Measurements from ENCODE around the gene RTKN. TPM values are rescaled to one million over a fixed set of nuclear protein-coding genes. Genes with fewer than 3 reads are reported as not detected.

Gene RTKN
- total and polyA plus RNA-seq, 2 of the 13 experiments (the other 11 are each of a cell fraction or from before 2014, with no cell fraction given), result 159 to 166 TPM

DNA sequence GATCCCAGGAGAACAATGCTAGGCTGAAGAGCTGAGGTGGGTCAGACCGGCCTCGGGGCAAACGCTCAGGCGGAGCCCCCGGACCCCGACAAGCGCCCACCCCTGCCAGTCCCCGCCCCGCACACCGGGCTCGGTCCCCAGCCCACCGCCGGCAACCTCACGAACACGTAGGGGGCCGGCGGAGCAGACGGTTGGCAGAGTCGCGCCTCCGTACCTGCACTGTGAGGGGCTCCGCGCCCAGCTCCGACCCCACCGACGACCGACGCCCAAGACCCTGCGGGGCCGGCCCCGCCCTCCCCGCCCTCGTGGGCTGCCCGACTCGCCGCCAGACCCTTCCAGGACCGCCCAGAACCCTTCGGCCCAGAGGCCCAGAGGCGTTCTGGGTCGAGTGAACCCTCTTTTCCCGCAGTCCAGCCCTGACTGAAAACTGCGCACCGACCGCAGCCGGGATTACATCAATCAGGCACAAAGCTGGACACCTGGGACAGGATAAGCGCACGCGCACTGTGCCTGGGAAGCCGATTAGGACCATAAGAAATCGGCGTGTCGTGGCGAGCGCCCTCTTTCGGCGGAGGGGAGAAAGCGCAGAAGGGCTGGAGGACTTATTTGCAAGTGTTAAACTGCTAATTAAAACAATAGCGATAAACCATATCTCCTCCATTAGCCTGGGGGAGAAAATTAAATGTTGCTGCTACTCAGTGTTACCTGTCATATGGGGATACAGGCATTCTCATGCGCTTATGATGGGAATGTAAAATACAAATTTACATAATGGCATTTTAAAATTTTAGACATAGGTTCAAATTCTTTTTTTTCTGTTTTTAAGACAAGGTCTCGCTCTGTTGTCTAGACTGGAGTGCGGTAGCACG lies 49.9 kb downstream of the RTKN start (continued):
- no peak for TF ChIP-seq ZBTB44 (CRISPR knock-in tag; IDR thresholded peaks at IDR 0.05)
- peak; percentile 72 for TF ChIP-seq HNRNPLL (IDR thresholded peaks at IDR 0.05; ENCODE audit: low read depth, low read length, poor library complexity, severe bottlenecking)
- peak; percentile 59; the same call in 1 of the 2 replicates for TF ChIP-seq MTA1 (CRISPR knock-in tag; IDR thresholded peaks at IDR 0.05; ENCODE audit: borderline replicate concordance)
- peak; percentile 83 for TF ChIP-seq ZNF331 (CRISPR knock-in tag; IDR thresholded peaks at IDR 0.05)
- TF ChIP-seq TAF1 (CRISPR knock-in tag; IDR thresholded peaks at IDR 0.05), result peak; percentile 80
- no peak; the same call in 1 of the 2 replicates for TF ChIP-seq ZNF552 (CRISPR knock-in tag; IDR thresholded peaks at IDR 0.05; ENCODE audit: borderline replicate concordance)
- TF ChIP-seq WIZ (CRISPR knock-in tag; IDR thresholded peaks at IDR 0.05), result no peak
- TF ChIP-seq ZNF704 (CRISPR knock-in tag; IDR thresholded peaks at IDR 0.05; ENCODE audit: borderline replicate concordance), result no peak
- 0 out of 2 replicates have a peak, but pooled peaks have one; percentile 77 for TF ChIP-seq ZIK1 (CRISPR knock-in tag; IDR thresholded peaks at IDR 0.05; ENCODE audit: borderline replicate concordance, low read depth)
- TF ChIP-seq ATF1 (CRISPR knock-in tag; IDR thresholded peaks at IDR 0.05), result no peak
- TF ChIP-seq PTBP1 (IDR thresholded peaks at IDR 0.05; ENCODE audit: low read depth, low read length, poor library complexity, severe bottlenecking), result no peak
- no peak for TF ChIP-seq FOXA1 (IDR thresholded peaks at IDR 0.05)
- TF ChIP-seq FOXA1 (CRISPR knock-in tag; IDR thresholded peaks at IDR 0.05), result no peak
- peak; percentile 69; the same call in 1 of the 2 replicates for TF ChIP-seq ZNF510 (CRISPR knock-in tag; IDR thresholded peaks at IDR 0.05; ENCODE audit: low read depth)
- TF ChIP-seq TAF15 (IDR thresholded peaks at IDR 0.05; ENCODE audit: low read depth, low read length, poor library complexity, severe bottlenecking), result no peak
- no peak for TF ChIP-seq U2AF2 (IDR thresholded peaks at IDR 0.05; ENCODE audit: low read depth, low read length)
- no peak for TF ChIP-seq GTF3A (CRISPR knock-in tag; conservative IDR thresholded peaks at IDR 0.05)
- TF ChIP-seq MNT (IDR thresholded peaks at IDR 0.05), result peak; percentile 11; the same call in 1 of the 2 replicates
- TF ChIP-seq ZNF577 (CRISPR knock-in tag; IDR thresholded peaks at IDR 0.05; ENCODE audit: borderline replicate concordance, low read depth), result no peak
- TF ChIP-seq ZNF136 (CRISPR knock-in tag; IDR thresholded peaks at IDR 0.05; ENCODE audit: low read depth), result no peak
- TF ChIP-seq SIX1 (CRISPR knock-in tag; IDR thresholded peaks at IDR 0.05; ENCODE audit: borderline replicate concordance), result 0 out of 2 replicates have a peak, but pooled peaks have one; percentile 57
- no peak; the same call in 1 of the 2 replicates for TF ChIP-seq SP140L (CRISPR knock-in tag; IDR thresholded peaks at IDR 0.05; ENCODE audit: borderline replicate concordance)
- TF ChIP-seq ZNF530 (CRISPR knock-in tag; IDR thresholded peaks at IDR 0.05; ENCODE audit: low read depth), result no peak
- TF ChIP-seq KDM3A (CRISPR knock-in tag; IDR thresholded peaks at IDR 0.05; ENCODE audit: low read depth), result peak; percentile 93
- TF ChIP-seq AHR (CRISPR knock-in tag; IDR thresholded peaks at IDR 0.05), result peak; percentile 96
- no peak; the same call in 1 of the 2 replicates for TF ChIP-seq JUNB (CRISPR knock-in tag; IDR thresholded peaks at IDR 0.05; ENCODE audit: borderline replicate concordance)
- peak; percentile 43 for TF ChIP-seq ZNF547 (CRISPR knock-in tag; IDR thresholded peaks at IDR 0.05)
